BJ (cell line): ENCODE measurements around the gene ITGA1. TPM values are rescaled to one million over a fixed set of nuclear protein-coding genes. Genes with fewer than 3 reads are reported as not detected.

ENCODE experiments used
- CTCF ChIA-PET: fragments of 350-600 bp; formaldehyde crosslinking; extraction: SDS; loops from one replicate; lab custom pipeline; 2021; ENCODE audit warnings: antibody characterized with exemption, inconsistent platforms; lab: Yijun Ruan, JAX
- POLR2A ChIA-PET: fragments of 300-600 bp; sonication (Branson Sonifier 250); formaldehyde crosslinking; extraction: SDS; loops from one replicate; lab custom pipeline; 2021; ENCODE audit warnings: antibody characterized with exemption; lab: Charles Lee
- DNase-seq: peaks from one replicate; pipeline ENCODE4 v3.0.0-alpha.2; 2011; ENCODE audit warnings: low read depth
- H3K27me3 ChIP-seq: 2 replicates; pipeline ENCODE4 v1.6.0; 2011; ENCODE audit warnings: low read length; ENCODE audit not compliant: control insufficient read depth, insufficient read depth
- H3K36me3 ChIP-seq: 2 replicates; pipeline ENCODE4 v1.5.1; 2011; ENCODE audit warnings: low read length; ENCODE audit not compliant: control insufficient read depth, insufficient read depth
- H3K4me3 ChIP-seq: 2 replicates; pipeline ENCODE4 v1.5.1; 2011; ENCODE audit warnings: low read depth, mild to moderate bottlenecking, control low read depth, low read length
- CTCF ChIP-seq: IDR thresholded peaks from 2 replicates; pipeline ENCODE4 v1.5.1; 2011; ENCODE audit warnings: low read depth, mild to moderate bottlenecking, control low read depth, inconsistent platforms, low read length, moderate library complexity; ENCODE audit not compliant: insufficient read depth
- polyA plus RNA-seq: library from polyadenylated mRNA; depleted of rRNA; stranded (reverse); fragments of >200 nt; gene quantifications from 2 replicates; pipeline ENCODE4 v1.2.3, GENCODE V29; 2011

Gene ITGA1
- polyA plus RNA-seq, 1 experiment = 35.2 TPM

GRCh38 chr5:52988335-52989024 is 200.8 kb downstream of the ITGA1 start:
- no peaks in the 10 kb centered on the region for H3K36me3 ChIP-seq
- ChIA-PET CTCF (interaction anchor here (0.9 to 1.7 kb wide), 7 partner anchors 9 to 109 kb away, joined by 3 to 4 read pairs (median 3); no protein-coding TSS in a partner anchor), POLR2A (interaction anchor here (0.8 to 1.1 kb wide), 2 partner anchors 18 to 36 kb away, joined by 3 read pairs; no protein-coding TSS in a partner anchor)
- no peak for TF ChIP-seq CTCF
- DNase-seq = no peak
- no peaks in the 10 kb centered on the region for H3K27me3 ChIP-seq
- H3K4me3 ChIP-seq = peak overlapping the region; percentile 67

GRCh38 chr5:52989025-52989780 is 201.5 kb downstream of the ITGA1 start, which contains the start of gene ITGA2:
Gene ITGA2 (plus strand): TSS chr5:52989352. CDS start chr5:52989469, 117 bp downstream.
- Histone ChIP-seq H3K36me3 (no peaks in the 10 kb centered on the region), H3K4me3 (peak within 1 kb of the TSS; percentile 67), H3K27me3 (no peaks in the 10 kb centered on the region)
- ChIA-PET POLR2A (interaction anchor here (0.6 to 1.1 kb wide), 3 partner anchors 11 to 35 kb away, joined by 3 to 15 read pairs (median 4); no protein-coding TSS in a partner anchor), CTCF (interaction anchor here (0.6 to 1.7 kb wide), 8 partner anchors 10 to 108 kb away, joined by 3 to 4 read pairs (median 3); no protein-coding TSS in a partner anchor)
- TF ChIP-seq CTCF = 0 out of 2 replicates have a peak, but pooled peaks have one; percentile 8
- DNase-seq = no peak

GRCh38 chr5:52989781-52990527 is 202.2 kb downstream of the ITGA1 start:
- peak; percentile 48 for TF ChIP-seq CTCF
- peak overlapping the region; percentile 67 for H3K4me3 ChIP-seq
- H3K27me3 ChIP-seq = no peaks in the 10 kb centered on the region
- H3K36me3 ChIP-seq = no peaks in the 10 kb centered on the region
- DNase-seq = no peak
- POLR2A ChIA-PET = interaction anchor here (0.6 to 1.1 kb wide), 4 partner anchors 10 to 34 kb away, joined by 3 to 15 read pairs (median 8); no protein-coding TSS in a partner anchor
- CTCF ChIA-PET = interaction anchor here (0.6 to 1.5 kb wide), 7 partner anchors 11 to 105 kb away, joined by 3 to 4 read pairs (median 3); no protein-coding TSS in a partner anchor

GRCh38 chr5:52990528-52990925 is 202.8 kb downstream of the ITGA1 start:
- Histone ChIP-seq H3K27me3 (no peaks in the 10 kb centered on the region), H3K4me3 (peak overlapping the region; percentile 67), H3K36me3 (no peaks in the 10 kb centered on the region)
- no peak for DNase-seq
- ChIA-PET POLR2A (interaction anchor here (0.6 kb wide), 1 partner anchor 31 kb away, joined by 13 read pairs; no protein-coding TSS in a partner anchor), CTCF (interaction anchor here (1.1 to 1.5 kb wide), 4 partner anchors 16 to 105 kb away, joined by 3 to 4 read pairs (median 4); no protein-coding TSS in a partner anchor)
- no peak for TF ChIP-seq CTCF
